ENCODE data around the gene CDH4. TPM values are rescaled to one million over a fixed set of nuclear protein-coding genes. Genes with fewer than 3 reads are reported as not detected.

Gene CDH4
- total and polyA plus RNA-seq, 2 of the 13 experiments (the other 11 are each of a cell fraction or from before 2014, with no cell fraction given): not detected

GRCh38 chr20:61702246-61702645 is 450.2 kb downstream of the CDH4 start:
- Histone ChIP-seq H2AFZ (ENCODE audit: low read length) (no peak overlapping the region), H3K4me2 (ENCODE audit: low read depth, low read length) (no peak overlapping the region), H4K20me1 (ENCODE audit: insufficient read depth, low read length) (no peaks in the 10 kb centered on the region; the same call in 1 of the 2 replicates), H3K9ac (ENCODE audit: insufficient read depth, low read depth, low read length) (no peak overlapping the region), H3K4me3 (replicated peaks in 1 of 3; ENCODE audit: insufficient read depth in 1 of 3, low read depth in 2 of 3, low read length in 3 of 3) (no peak overlapping the region), H3K4me1 (ENCODE audit: insufficient read depth, low read length) (no peaks in the 10 kb centered on the region), H3K27ac (ENCODE audit: extremely low read length, insufficient read depth, low read length) (no peak overlapping the region), H3K36me3 (replicated peaks in 1 of 2; ENCODE audit: control insufficient read depth in 1 of 2, insufficient read depth in 2 of 2, low read length in 2 of 2) (no peaks in the 10 kb centered on the region), H3K9me3 (ENCODE audit: low read length) (no peaks in the 10 kb centered on the region), H3K27me3 (ENCODE audit: control insufficient read depth in 1 of 2, insufficient read depth in 2 of 2, low read length in 2 of 2) (peaks cover 33 to 99% of the 10 kb centered on the region in 2 experiments), H3K79me2 (ENCODE audit: insufficient read depth, low read length) (no peaks in the 10 kb centered on the region)
- intact Hi-C loops (cut with micrococcal nuclease; ENCODE audit: unreplicated experiment) (no loop called here), in situ Hi-C loops (cut with HindIII; ENCODE audit: extremely low pct_ligation_motif_present, low pct_unique_long_range_greater_than_20kb) (no loop called here)
- TF ChIP-seq CEBPB (IDR thresholded peaks at IDR 0.05; ENCODE audit: borderline replicate concordance, low read depth, low read length): 0 out of 2 replicates have a peak, but pooled peaks have one; percentile 13
- no peak for TF ChIP-seq RERE (CRISPR knock-in tag; IDR thresholded peaks at IDR 0.05; ENCODE audit: low read depth)
- no peak for TF ChIP-seq MIER2 (CRISPR knock-in tag; IDR thresholded peaks at IDR 0.05)
- no peak for TF ChIP-seq CEBPG (CRISPR knock-in tag; IDR thresholded peaks at IDR 0.05)
- TF ChIP-seq ZNF615 (CRISPR knock-in tag; IDR thresholded peaks at IDR 0.05; ENCODE audit: borderline replicate concordance): no peak
- POLR2A ChIA-PET: no interaction called here
- no peak for FAIRE-seq
- BruUV-seq (replicated peaks): no TSS peak
- CTCF ChIA-PET (ENCODE audit: low intra/inter-chr PET ratio, low total read pairs): no interaction called here
- DNase-seq (ENCODE audit: low spot score): no peak
- no peak for ATAC-seq
- WGBS (ENCODE audit: low lambda C conversion rate): 20% methylated on average over 16 of the region's 16 CpGs

All from HepG2 (cell line).